GM20431 (cell line): Measurements from ENCODE around the gene CCNI.

Experiments
- in situ Hi-C: fragments of 300-500 bp; cut with MseI, MboI; formaldehyde crosslinking; loops from one replicate; pipeline ENCODE4 v1.15.0; 2020; ENCODE audit warnings: low sequenced_read_pairs; ENCODE audit not compliant: unreplicated experiment

Gene CCNI

GRCh38 chr4:77010841-77011354, 64.9 kb downstream of the CCNI start:
- in situ Hi-C loops, result no loop called here

- in situ Hi-C loops, result no loop called here
Measured at GRCh38 chr4:77009511-77010115, 66.2 kb downstream of the CCNI start.

GRCh38 chr4:77007358-77008230, 68.2 kb downstream of the CCNI start:
- in situ Hi-C loops, result no loop called here

- in situ Hi-C loops, result no loop called here
Measured at GRCh38 chr4:77006753-77007353, 68.9 kb downstream of the CCNI start.

GRCh38 chr4:77003400-77003799, 72.4 kb downstream of the CCNI start:
- in situ Hi-C loops, result no loop called here

GRCh38 chr4:77002321-77003107, 73.3 kb downstream of the CCNI start:
- in situ Hi-C loops, result no loop called here

- in situ Hi-C loops, result no loop called here
Measured at GRCh38 chr4:77001907-77002306, 73.9 kb downstream of the CCNI start.

GRCh38 chr4:76998251-76998901, 77.4 kb downstream of the CCNI start:
- in situ Hi-C loops, result no loop called here

GRCh38 chr4:76997532-76997931, 78.3 kb downstream of the CCNI start:
- in situ Hi-C loops, result no loop called here
